IMR-90 (cell line): ENCODE results near the gene AGTR1.

Experiments
- CTCF ChIP-seq: conservative IDR thresholded peaks from 2 replicates; pipeline ENCODE4 v1.5.1; 2012; ENCODE audit warnings: mild to moderate bottlenecking, low read depth, low read length, improper control_type of control experiment
- POLR2A ChIP-seq: IDR thresholded peaks from 2 replicates; pipeline ENCODE4 v1.6.1; 2012; ENCODE audit warnings: mild to moderate bottlenecking, low read depth, low read length
- RAD21 ChIP-seq: IDR thresholded peaks from 2 replicates; pipeline ENCODE4 v1.6.1; 2012; ENCODE audit warnings: low read length, improper control_type of control experiment

- no peak for TF ChIP-seq POLR2A
- peak; percentile 23; the same call in 1 of the 2 replicates for TF ChIP-seq RAD21
- TF ChIP-seq CTCF = 0 out of 2 replicates have a peak, but pooled peaks have one; percentile 22
Measured at GRCh38 chr3:148727231-148727630, 29.5 kb downstream of the AGTR1 start.
